Measurements from ENCODE around the gene MAN1B1. TPM values are rescaled to one million over a fixed set of nuclear protein-coding genes. Genes with fewer than 3 reads are reported as not detected.

The MAN1B1 gene
- total RNA-seq, 1 experiment from 2014 or later: 46.5 TPM

- BruUV-seq (replicated peaks): no TSS peak
- Mint-ChIP-seq H3K4me3 (ENCODE audit: unreplicated experiment) (peak overlapping the region; percentile 74), H3K4me1 (ENCODE audit: insufficient read depth, unreplicated experiment) (no peaks in the 10 kb centered on the region), H3K27ac (ENCODE audit: low read depth, unreplicated experiment) (no peak overlapping the region), H3K9me3 (ENCODE audit: unreplicated experiment) (no peaks in the 10 kb centered on the region), H3K36me3 (ENCODE audit: insufficient read depth, unreplicated experiment) (peaks cover 6% of the 10 kb centered on the region), H3K27me3 (ENCODE audit: insufficient read depth, unreplicated experiment) (no peaks in the 10 kb centered on the region)
- ChIA-PET POLR2A (interaction anchor here (1.1 to 1.7 kb wide), 4 partner anchors 22 to 178 kb away, joined by 3 to 19 read pairs (median 4); partner anchors contain the start of gene MAN1B1), CTCF (interaction anchor here (0.5 to 4.5 kb wide), 13 partner anchors 10 to 193 kb away, joined by 3 to 170 read pairs (median 5); partner anchors contain the start of genes ABCA2, C8G, FUT7 and SAPCD2)
- TF ChIP-seq CTCF (IDR thresholded peaks at IDR 0.05; ENCODE audit: unreplicated experiment): no peak
- intact Hi-C loops (cut with micrococcal nuclease): loop anchor here (1.0 to 10.0 kb wide), 2 partner anchors 19 to 179 kb away; partner anchors contain the start of genes CYSRT1, RNF208 and RNF224
- no peak for DNase-seq (ENCODE audit: unreplicated experiment)
Measured at GRCh38 chr9:137045294-137046087, 41.3 kb upstream of the MAN1B1 start.

- ChIA-PET POLR2A (interaction anchor here (0.8 to 2.0 kb wide), 10 partner anchors 10 to 42 kb away, joined by 3 to 19 read pairs (median 4); partner anchors contain the start of genes ABCA2, MAN1B1 and SAPCD2), CTCF (interaction anchor here (0.6 to 4.5 kb wide), 29 partner anchors 9 to 849 kb away, joined by 3 to 170 read pairs (median 4); partner anchors contain the start of genes FUT7, MAN1B1, RNF224 and SAPCD2)
- Mint-ChIP-seq H3K27ac (ENCODE audit: low read depth, unreplicated experiment) (no peak within 1 kb of the TSS), H3K4me1 (ENCODE audit: insufficient read depth, unreplicated experiment) (no peaks in the 10 kb centered on the region), H3K9me3 (ENCODE audit: unreplicated experiment) (no peaks in the 10 kb centered on the region), H3K36me3 (ENCODE audit: insufficient read depth, unreplicated experiment) (peaks cover 6% of the 10 kb centered on the region), H3K27me3 (ENCODE audit: insufficient read depth, unreplicated experiment) (no peaks in the 10 kb centered on the region), H3K4me3 (ENCODE audit: unreplicated experiment) (peak within 1 kb of the TSS; percentile 74)
- DNase-seq (ENCODE audit: unreplicated experiment): peak; percentile 82
- no TSS peak for BruUV-seq (replicated peaks)
- TF ChIP-seq CTCF (IDR thresholded peaks at IDR 0.05; ENCODE audit: unreplicated experiment): peak; percentile 87
- intact Hi-C loops (cut with micrococcal nuclease): loop anchor here (1.0 to 10.0 kb wide), 2 partner anchors 18 to 179 kb away; partner anchors contain the start of genes CYSRT1, RNF208 and RNF224
Measured at GRCh38 chr9:137046088-137046787, 40.5 kb upstream of the MAN1B1 start, which contains the start of gene NPDC1. Gene NPDC1, minus strand, starts transcription at chr9:137046177. Its CDS starts 188 bp downstream, at chr9:137045989.

- BruUV-seq (replicated peaks): no TSS peak
- ChIA-PET CTCF (interaction anchor here (0.6 to 4.5 kb wide), 8 partner anchors 10 to 74 kb away, joined by 3 to 170 read pairs (median 4); partner anchors contain the start of genes ABCA2, MAN1B1 and SAPCD2), POLR2A (interaction anchor here (0.5 to 0.6 kb wide), 2 partner anchors 21 to 140 kb away, joined by 4 read pairs; partner anchors contain the start of gene SSNA1)
- Mint-ChIP-seq H3K4me3 (ENCODE audit: unreplicated experiment) (no peak overlapping the region), H3K27ac (ENCODE audit: low read depth, unreplicated experiment) (no peak overlapping the region), H3K9me3 (ENCODE audit: unreplicated experiment) (no peaks in the 10 kb centered on the region), H3K4me1 (ENCODE audit: insufficient read depth, unreplicated experiment) (no peaks in the 10 kb centered on the region), H3K36me3 (ENCODE audit: insufficient read depth, unreplicated experiment) (no peaks in the 10 kb centered on the region), H3K27me3 (ENCODE audit: insufficient read depth, unreplicated experiment) (no peaks in the 10 kb centered on the region)
- TF ChIP-seq CTCF (IDR thresholded peaks at IDR 0.05; ENCODE audit: unreplicated experiment): no peak
- no peak for DNase-seq (ENCODE audit: unreplicated experiment)
- intact Hi-C loops (cut with micrococcal nuclease): loop anchor here (10.0 kb wide), 1 partner anchor 176 kb away; the partner anchor contains the start of genes CYSRT1, RNF208 and RNF224
Measured at GRCh38 chr9:137048655-137049543, 37.9 kb upstream of the MAN1B1 start.

All from MCF 10A (cell line).